NK-92 (cell line): ENCODE data around the gene IL1RAP.

Experiments
- DNase-seq: peaks from one replicate; lab custom pipeline; 2025; ENCODE audit not compliant: unreplicated experiment; lab: John Stamatoyannopoulos, UW

IL1RAP gene

DNA sequence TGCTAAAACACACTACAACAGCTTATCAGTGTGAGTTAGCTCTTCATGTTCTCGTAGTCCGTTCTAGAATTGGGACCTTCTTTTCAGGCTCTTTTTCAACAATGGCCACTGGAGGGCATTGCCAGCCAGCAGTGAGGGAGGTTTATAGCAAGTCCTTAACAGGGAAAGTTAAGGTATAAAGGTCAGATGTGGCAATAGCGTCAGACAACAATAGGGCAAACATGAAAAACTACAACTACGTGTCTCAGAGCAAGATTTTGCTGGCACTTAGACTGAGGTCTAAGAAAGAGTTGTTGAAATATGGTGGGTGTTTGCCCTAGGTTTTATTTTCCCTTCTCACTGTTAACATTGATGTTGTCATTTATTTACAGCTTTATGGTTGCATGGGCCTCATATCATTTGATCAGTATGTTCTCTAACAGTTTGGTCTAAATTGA, 187.2 kb downstream of the IL1RAP start:
- DNase-seq = no peak

DNA sequence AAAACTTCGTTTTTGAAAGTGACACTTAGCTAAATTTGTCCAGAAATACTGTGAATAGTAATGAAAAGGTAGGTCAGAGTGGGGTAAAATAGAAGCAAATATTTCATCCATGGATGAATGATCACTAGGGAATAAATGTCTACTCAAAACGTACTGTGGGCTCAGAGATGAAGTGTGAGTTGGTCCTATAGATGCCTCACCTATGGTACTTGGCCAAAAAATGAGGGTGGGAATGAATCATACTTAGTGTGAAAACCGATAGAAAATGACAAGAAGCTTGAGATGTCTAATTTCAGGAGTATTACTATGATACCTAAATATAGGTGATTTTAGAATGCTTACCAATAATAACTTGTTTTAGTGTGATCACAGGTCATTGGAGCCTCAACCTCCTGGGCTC, 192.7 kb downstream of the IL1RAP start:
- no peak for DNase-seq
